SK-N-SH treated with all-trans-retinoic acid at 6 μM for 48 hours (cell line): Measurements from ENCODE around the gene HS3ST4.

Source experiments
- ATAC-seq: fragments of 200-7000 bp; cut with Tn5 transposase; 3 replicates; pipeline ENCODE4 v1.9.1; 2020; ENCODE audit warnings: mild to moderate bottlenecking, moderate library complexity
- ARNTL ChIP-seq: fragments of 450-650 bp; formaldehyde crosslinking; IDR thresholded peaks from 2 replicates; pipeline ENCODE4 v1.5.0; 2020; ENCODE audit warnings: low read depth, mild to moderate bottlenecking, moderate library complexity, borderline replicate concordance
- CSDC2 ChIP-seq: fragments of 250-450 bp; sonication (Bioruptor Pico); IDR thresholded peaks from 2 replicates; pipeline ENCODE4 v1.5.0; 2020; ENCODE audit warnings: mild to moderate bottlenecking, moderate library complexity
- ESRRG ChIP-seq: fragments of 250-450 bp; sonication (Bioruptor Pico); IDR thresholded peaks from 2 replicates; pipeline ENCODE4 v1.6.1; 2021; ENCODE audit warnings: mild to moderate bottlenecking
- GLIS3 ChIP-seq: fragments of 250-450 bp; sonication (Bioruptor Pico); IDR thresholded peaks from 2 replicates; pipeline ENCODE4 v1.5.0; 2020; ENCODE audit warnings: mild to moderate bottlenecking, moderate library complexity
- ISL1 ChIP-seq: fragments of 250-450 bp; sonication (Bioruptor Pico); IDR thresholded peaks from 2 replicates; pipeline ENCODE4 v2.1.2; 2022; ENCODE audit warnings: mild to moderate bottlenecking, moderate library complexity
- PPARA ChIP-seq: fragments of 250-450 bp; sonication (Bioruptor Pico); IDR thresholded peaks from 2 replicates; pipeline ENCODE4 v1.5.0; 2020; ENCODE audit warnings: mild to moderate bottlenecking, borderline replicate concordance
- RARB ChIP-seq: fragments of 250-450 bp; sonication (Bioruptor Pico); IDR thresholded peaks from 2 replicates; pipeline ENCODE4 v1.8.0; 2021; ENCODE audit warnings: mild to moderate bottlenecking, moderate library complexity
- SNAI2 ChIP-seq: fragments of 250-450 bp; sonication (Bioruptor Pico); IDR thresholded peaks from 2 replicates; pipeline ENCODE4 v1.5.0; 2020; ENCODE audit warnings: mild to moderate bottlenecking, moderate library complexity
- TCF4 ChIP-seq: fragments of 250-450 bp; sonication (Bioruptor Pico); IDR thresholded peaks from 2 replicates; pipeline ENCODE4 v1.8.0; 2021; ENCODE audit warnings: mild to moderate bottlenecking, moderate library complexity, borderline replicate concordance
- TOX ChIP-seq: fragments of 250-450 bp; sonication (Bioruptor Pico); IDR thresholded peaks from 2 replicates; pipeline ENCODE4 v1.8.0; 2021; ENCODE audit warnings: mild to moderate bottlenecking, moderate library complexity, borderline replicate concordance
- ZC3H10 ChIP-seq: fragments of 250-450 bp; sonication (Bioruptor Pico); IDR thresholded peaks from 2 replicates; pipeline ENCODE4 v1.5.1; 2021; ENCODE audit warnings: mild to moderate bottlenecking, moderate library complexity
- ZFP3 ChIP-seq: fragments of 250-450 bp; sonication (Bioruptor Pico); IDR thresholded peaks from 2 replicates; pipeline ENCODE4 v1.5.0; 2020; ENCODE audit warnings: mild to moderate bottlenecking, moderate library complexity
- ZFP30 ChIP-seq: fragments of 450-650 bp; formaldehyde crosslinking; IDR thresholded peaks from 2 replicates; pipeline ENCODE4 v1.5.0; 2022; ENCODE audit warnings: mild to moderate bottlenecking, moderate library complexity
- ZNF70 ChIP-seq: fragments of 450-650 bp; formaldehyde crosslinking; IDR thresholded peaks from 2 replicates; pipeline ENCODE4 v1.5.0; 2020; ENCODE audit warnings: mild to moderate bottlenecking, moderate library complexity
- ZNF8 ChIP-seq: fragments of 450-650 bp; formaldehyde crosslinking; IDR thresholded peaks from 2 replicates; pipeline ENCODE4 v1.5.0; 2020; ENCODE audit warnings: mild to moderate bottlenecking, moderate library complexity
- TF ChIP-seq, protein P1 (sequence below): fragments of 250-450 bp; sonication (Bioruptor Pico); IDR thresholded peaks from 2 replicates; pipeline ENCODE4 v1.8.0; 2021; ENCODE audit warnings: low read depth, mild to moderate bottlenecking, moderate library complexity, borderline replicate concordance
- TF ChIP-seq, protein P2 (sequence below): fragments of 250-450 bp; sonication (Bioruptor Pico); IDR thresholded peaks from 2 replicates; pipeline ENCODE4 v1.5.1; 2021; ENCODE audit warnings: mild to moderate bottlenecking, moderate library complexity
- TF ChIP-seq, protein P3 (sequence below): fragments of 250-450 bp; sonication (Bioruptor Pico); IDR thresholded peaks from 2 replicates; pipeline ENCODE4 v1.5.1; 2020; ENCODE audit warnings: low read depth, mild to moderate bottlenecking, moderate library complexity
- TF ChIP-seq, protein P4 (sequence below): fragments of 250-450 bp; sonication (Bioruptor Pico); IDR thresholded peaks from 2 replicates; pipeline ENCODE4 v1.8.0; 2020; ENCODE audit warnings: mild to moderate bottlenecking, moderate library complexity, borderline replicate concordance

HS3ST4 gene

GRCh38 chr16:26134588-26134987 lies 442.8 kb downstream of the HS3ST4 start:
- TF ChIP-seq, protein P1, sequence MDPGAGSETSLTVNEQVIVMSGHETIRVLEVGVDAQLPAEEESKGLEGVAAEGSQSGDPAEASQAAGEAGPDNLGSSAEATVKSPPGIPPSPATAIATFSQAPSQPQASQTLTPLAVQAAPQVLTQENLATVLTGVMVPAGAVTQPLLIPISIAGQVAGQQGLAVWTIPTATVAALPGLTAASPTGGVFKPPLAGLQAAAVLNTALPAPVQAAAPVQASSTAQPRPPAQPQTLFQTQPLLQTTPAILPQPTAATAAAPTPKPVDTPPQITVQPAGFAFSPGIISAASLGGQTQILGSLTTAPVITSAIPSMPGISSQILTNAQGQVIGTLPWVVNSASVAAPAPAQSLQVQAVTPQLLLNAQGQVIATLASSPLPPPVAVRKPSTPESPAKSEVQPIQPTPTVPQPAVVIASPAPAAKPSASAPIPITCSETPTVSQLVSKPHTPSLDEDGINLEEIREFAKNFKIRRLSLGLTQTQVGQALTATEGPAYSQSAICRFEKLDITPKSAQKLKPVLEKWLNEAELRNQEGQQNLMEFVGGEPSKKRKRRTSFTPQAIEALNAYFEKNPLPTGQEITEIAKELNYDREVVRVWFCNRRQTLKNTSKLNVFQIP (CRISPR knock-in tag), result no peak
- no peak for TF ChIP-seq TOX (CRISPR knock-in tag)
- no peak for TF ChIP-seq ISL1 (CRISPR knock-in tag)
- no peak for TF ChIP-seq PPARA (CRISPR knock-in tag)
- TF ChIP-seq, protein P2, sequence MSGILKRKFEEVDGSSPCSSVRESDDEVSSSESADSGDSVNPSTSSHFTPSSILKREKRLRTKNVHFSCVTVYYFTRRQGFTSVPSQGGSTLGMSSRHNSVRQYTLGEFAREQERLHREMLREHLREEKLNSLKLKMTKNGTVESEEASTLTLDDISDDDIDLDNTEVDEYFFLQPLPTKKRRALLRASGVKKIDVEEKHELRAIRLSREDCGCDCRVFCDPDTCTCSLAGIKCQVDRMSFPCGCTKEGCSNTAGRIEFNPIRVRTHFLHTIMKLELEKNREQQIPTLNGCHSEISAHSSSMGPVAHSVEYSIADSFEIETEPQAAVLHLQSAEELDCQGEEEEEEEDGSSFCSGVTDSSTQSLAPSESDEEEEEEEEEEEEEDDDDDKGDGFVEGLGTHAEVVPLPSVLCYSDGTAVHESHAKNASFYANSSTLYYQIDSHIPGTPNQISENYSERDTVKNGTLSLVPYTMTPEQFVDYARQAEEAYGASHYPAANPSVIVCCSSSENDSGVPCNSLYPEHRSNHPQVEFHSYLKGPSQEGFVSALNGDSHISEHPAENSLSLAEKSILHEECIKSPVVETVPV, result no peak
- TF ChIP-seq ZFP3 (CRISPR knock-in tag), result no peak
- ATAC-seq, result no peak

GRCh38 chr16:26137956-26138355 lies 446.2 kb downstream of the HS3ST4 start:
- TF ChIP-seq SNAI2 (CRISPR knock-in tag) (no peak), RARB (no peak), TOX (CRISPR knock-in tag) (no peak), ZFP30 (no peak), ARNTL (CRISPR knock-in tag) (no peak), ZFP3 (CRISPR knock-in tag) (no peak), GLIS3 (CRISPR knock-in tag) (no peak)

DNA sequence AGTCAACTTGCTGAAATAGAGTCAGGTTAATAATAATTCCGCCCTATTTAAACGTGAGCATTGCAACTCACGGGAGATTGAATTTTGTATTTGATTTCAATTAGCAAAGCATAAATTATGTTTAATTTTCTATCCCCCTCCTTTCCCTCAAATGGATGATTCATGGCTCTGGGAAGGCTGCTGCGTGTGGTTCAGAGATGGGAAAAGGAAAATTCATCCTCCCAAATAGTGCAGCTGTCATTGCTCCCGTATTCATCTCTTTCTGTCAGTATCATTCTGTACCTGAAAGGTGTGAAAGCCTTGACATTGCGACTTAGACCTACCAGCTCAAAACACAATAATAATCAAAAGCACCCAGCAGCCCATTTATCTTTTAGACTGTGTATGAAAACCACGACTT lies 447.3 kb downstream of the HS3ST4 start:
- no peak for ATAC-seq
- TF ChIP-seq RARB (no peak), PPARA (CRISPR knock-in tag) (no peak), ZNF8 (CRISPR knock-in tag) (no peak), TCF4 (CRISPR knock-in tag) (no peak), CSDC2 (CRISPR knock-in tag) (no peak), ESRRG (CRISPR knock-in tag) (no peak), GLIS3 (CRISPR knock-in tag) (no peak), ZC3H10 (CRISPR knock-in tag) (no peak), ISL1 (CRISPR knock-in tag) (no peak)
- TF ChIP-seq, protein P2, result no peak
- TF ChIP-seq, protein P3, sequence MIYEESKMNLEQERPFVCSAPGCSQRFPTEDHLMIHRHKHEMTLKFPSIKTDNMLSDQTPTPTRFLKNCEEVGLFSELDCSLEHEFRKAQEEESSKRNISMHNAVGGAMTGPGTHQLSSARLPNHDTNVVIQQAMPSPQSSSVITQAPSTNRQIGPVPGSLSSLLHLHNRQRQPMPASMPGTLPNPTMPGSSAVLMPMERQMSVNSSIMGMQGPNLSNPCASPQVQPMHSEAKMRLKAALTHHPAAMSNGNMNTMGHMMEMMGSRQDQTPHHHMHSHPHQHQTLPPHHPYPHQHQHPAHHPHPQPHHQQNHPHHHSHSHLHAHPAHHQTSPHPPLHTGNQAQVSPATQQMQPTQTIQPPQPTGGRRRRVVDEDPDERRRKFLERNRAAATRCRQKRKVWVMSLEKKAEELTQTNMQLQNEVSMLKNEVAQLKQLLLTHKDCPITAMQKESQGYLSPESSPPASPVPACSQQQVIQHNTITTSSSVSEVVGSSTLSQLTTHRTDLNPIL (CRISPR knock-in tag), result no peak
- TF ChIP-seq, protein P4, sequence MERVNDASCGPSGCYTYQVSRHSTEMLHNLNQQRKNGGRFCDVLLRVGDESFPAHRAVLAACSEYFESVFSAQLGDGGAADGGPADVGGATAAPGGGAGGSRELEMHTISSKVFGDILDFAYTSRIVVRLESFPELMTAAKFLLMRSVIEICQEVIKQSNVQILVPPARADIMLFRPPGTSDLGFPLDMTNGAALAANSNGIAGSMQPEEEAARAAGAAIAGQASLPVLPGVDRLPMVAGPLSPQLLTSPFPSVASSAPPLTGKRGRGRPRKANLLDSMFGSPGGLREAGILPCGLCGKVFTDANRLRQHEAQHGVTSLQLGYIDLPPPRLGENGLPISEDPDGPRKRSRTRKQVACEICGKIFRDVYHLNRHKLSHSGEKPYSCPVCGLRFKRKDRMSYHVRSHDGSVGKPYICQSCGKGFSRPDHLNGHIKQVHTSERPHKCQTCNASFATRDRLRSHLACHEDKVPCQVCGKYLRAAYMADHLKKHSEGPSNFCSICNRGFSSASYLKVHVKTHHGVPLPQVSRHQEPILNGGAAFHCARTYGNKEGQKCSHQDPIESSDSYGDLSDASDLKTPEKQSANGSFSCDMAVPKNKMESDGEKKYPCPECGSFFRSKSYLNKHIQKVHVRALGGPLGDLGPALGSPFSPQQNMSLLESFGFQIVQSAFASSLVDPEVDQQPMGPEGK (CRISPR knock-in tag), result no peak

More at GRCh38 chr16:26137956-26138355, 446.2 kb downstream of the HS3ST4 start:
- no peak for ATAC-seq

DNA sequence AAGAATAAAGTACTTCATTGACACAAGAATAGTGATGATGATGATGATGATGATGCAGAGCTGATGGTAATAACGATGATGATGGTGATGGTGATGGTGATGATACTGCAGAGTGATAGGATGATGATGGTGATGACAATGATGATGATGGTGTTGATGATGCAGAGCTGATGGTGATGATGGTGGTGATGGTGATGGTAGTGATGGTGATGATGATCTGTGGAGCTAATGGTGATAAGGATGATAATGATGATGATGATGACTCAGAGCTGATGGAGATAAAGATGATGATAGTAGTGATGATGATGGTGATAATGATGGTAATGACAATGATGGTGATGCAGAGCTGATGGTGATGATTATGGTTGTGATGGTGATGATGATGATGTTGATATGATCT lies 448.1 kb downstream of the HS3ST4 start:
- no peak for ATAC-seq
- no peak for TF ChIP-seq ARNTL (CRISPR knock-in tag)
- TF ChIP-seq ISL1 (CRISPR knock-in tag), result no peak
- no peak for TF ChIP-seq ZNF8 (CRISPR knock-in tag)
- TF ChIP-seq ZNF70, result no peak
- TF ChIP-seq, protein P1 (CRISPR knock-in tag), result no peak
- TF ChIP-seq CSDC2 (CRISPR knock-in tag), result no peak
